GM18858 (cell line): ENCODE data around the gene ETFBKMT.
"Not testable (repeated sequence)": the region's sequence is repeated elsewhere in the genome, so short reads cannot be mapped to it uniquely, and the experiment has no call there.

Experiments used
- ATAC-seq: cut with Tn5 transposase; IDR thresholded peaks from one replicate; pipeline ENCODE4 v1.9.1; 2021; ENCODE audit not compliant: unreplicated experiment

The ETFBKMT gene

DNA sequence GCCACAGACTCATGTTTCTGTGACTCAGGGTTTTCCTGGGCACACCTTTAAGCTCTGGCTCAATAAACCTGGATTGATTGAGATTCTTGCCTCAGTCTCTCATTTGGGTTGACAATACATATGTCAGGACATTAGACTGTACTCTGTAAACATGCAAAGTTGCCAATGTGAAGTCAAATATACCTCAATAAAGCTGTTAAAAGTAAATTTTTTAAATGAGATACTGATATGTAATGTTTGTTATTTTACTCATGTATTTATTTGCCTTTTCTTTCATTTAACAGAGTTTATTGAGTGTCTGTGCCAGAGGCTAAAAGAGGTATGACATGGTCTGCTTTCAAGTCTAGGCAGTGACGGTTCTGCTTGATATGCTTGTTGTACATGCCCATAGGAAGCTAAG lies 3.7 kb upstream of the ETFBKMT start:
- ATAC-seq = no peak

DNA sequence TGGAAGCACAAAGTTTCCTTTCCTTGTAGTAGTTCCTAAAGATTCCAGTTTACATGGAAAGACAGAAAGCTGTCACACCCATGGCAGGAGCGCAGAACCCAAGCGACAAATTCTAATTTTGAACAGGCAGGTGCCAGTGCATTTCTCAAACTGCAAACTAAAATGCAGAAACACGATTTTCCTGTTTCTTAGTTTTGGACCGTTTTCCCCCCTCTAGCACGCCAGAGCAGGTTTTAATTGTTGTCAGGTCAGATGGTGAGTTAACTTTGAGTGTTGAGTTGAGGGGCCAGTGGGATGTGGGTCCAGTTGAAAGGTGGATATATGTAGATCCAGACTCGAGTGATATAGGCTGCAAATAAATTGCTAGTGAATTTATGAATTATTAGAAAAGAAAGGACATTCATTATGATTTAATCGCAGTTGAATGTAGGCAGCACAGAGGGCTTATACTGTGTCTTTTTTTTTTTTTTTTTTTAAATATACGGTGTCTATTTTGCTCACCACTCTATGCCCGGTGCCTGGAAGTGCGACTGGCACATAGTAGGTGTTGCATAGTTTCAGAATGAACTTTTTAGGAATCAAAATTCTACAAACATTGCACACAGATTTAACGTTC lies 909 bp upstream of the ETFBKMT start:
- ATAC-seq = peak; percentile 1

DNA sequence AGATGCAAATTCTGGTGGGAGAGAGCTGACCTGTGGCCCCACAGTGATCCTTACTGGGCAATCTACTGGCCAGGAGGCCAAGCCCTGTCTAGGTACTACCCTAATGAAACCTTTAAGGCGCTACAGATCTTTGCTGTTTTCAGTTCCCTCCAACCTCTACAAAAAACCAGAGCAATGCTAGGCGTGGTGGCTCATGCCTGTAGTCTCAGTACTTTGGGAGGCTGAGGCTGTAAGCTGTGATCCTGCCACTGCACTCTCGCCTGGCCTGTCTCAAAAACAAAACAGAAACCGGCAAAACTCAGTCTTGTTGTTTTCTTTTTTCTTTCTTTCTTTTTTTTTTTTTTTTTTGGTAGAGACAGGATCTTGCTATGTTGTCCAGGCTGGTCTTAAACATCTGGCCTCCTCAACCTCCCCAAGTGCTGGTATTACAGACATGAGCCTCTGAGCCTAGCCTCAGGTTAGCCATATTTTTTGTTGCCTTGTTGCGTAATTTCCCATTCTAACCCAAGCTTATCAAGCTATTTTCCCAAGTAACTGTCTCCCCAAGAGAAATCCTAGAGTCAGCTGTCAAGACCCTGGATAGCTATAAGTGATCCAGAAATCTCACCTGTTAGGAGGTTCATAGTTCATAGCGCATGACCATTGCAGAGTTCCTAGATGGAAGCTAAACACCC lies 2.8 kb downstream of the ETFBKMT start:
- ATAC-seq = no peak

DNA sequence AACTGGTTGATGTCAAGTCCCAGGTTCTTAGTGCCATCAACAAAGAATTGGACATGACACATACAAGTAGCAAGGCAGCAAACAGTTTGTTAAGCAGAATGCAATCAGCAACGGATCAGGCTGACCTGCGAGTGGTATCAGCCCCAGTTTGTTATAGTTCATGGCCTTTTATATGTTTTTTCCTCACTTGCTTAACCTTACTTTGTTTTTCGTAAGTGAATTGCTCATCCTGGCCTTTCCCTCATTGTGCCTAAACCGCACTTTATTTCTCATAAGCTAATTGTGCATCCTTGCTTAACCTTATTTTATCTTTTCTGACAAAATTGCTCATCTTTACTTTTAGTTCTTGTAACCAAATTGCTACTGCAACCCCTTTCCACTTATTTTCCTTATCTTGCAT lies 4.1 kb downstream of the ETFBKMT start:
- ATAC-seq = no peak

DNA sequence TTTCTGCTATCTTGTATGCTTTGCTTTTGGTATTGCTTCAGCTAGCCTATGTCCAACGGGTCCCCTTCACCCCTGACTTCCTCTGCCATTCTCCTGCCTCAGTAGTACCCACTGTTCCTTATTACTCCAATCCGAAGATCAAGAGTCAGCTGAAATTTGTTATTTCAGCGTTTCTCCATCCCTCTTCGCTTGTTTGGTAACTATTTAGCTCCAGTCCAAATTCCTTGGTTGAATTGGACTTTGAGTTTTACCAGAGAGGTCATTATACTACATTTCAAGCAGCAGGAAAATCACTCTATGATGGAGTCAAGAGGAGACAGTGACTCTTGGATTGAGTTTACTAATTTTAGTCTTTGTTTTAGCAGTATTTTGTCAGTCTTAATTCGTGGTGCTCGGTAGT lies 4.5 kb downstream of the ETFBKMT start:
- no peak for ATAC-seq

DNA sequence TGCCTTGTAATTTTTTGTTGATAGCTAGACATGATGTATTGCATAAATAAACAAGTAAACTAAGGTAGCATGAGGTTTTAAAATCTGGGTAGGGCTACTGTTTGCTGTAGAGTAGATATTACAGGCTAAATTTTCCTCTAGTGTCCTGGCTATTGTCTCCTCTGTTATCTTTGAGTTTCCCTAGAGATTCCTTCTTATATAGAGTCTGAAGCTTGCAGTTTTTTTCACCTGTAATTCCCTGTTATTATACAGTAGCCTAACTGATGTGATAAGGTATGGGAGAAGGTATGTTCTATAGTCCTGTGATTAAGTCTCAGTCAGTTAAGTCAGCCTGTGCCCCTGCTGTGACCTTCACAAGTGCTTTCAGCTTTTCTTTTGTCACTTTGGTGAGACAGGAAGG lies 9.5 kb downstream of the ETFBKMT start:
- ATAC-seq = no peak

DNA sequence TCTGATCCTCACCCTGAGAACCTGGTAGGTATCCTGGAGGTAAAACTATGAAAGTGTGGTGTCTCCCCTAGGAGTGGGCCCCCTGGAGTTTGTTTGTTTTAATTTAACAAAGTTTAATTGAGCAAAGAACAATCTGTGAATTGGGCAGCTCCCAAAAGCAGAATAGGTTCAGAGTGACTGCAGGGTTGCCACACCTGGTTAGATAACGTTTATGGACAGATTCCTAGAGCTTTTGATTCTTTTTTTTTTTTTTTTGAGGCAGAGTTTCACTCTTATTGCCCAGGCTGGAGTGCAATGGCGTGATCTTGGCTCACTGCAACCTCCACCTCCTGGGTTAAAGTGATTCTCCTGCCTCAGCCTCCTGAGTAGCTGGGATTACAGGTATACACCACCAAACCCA lies 10.1 kb downstream of the ETFBKMT start:
- ATAC-seq = not testable (repeated sequence)

DNA sequence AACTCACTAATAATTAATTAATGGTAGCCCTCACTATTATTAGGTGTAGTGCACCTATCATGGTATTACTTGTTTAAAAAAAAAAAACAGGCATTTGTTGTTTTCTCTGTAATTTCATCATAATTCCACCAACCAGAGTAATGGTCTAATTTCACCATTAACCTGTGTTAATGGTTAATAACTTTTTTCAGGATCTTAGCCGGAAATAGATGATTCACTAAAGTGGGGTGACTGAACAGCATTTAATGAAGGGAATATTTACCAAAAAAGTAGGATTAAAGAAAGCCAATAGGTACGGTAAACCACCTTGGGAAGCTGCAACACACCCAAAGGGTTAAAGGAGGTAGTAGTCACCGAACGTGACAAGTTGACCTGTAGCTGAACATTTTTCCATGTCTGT lies 13.0 kb downstream of the ETFBKMT start:
- ATAC-seq = no peak

DNA sequence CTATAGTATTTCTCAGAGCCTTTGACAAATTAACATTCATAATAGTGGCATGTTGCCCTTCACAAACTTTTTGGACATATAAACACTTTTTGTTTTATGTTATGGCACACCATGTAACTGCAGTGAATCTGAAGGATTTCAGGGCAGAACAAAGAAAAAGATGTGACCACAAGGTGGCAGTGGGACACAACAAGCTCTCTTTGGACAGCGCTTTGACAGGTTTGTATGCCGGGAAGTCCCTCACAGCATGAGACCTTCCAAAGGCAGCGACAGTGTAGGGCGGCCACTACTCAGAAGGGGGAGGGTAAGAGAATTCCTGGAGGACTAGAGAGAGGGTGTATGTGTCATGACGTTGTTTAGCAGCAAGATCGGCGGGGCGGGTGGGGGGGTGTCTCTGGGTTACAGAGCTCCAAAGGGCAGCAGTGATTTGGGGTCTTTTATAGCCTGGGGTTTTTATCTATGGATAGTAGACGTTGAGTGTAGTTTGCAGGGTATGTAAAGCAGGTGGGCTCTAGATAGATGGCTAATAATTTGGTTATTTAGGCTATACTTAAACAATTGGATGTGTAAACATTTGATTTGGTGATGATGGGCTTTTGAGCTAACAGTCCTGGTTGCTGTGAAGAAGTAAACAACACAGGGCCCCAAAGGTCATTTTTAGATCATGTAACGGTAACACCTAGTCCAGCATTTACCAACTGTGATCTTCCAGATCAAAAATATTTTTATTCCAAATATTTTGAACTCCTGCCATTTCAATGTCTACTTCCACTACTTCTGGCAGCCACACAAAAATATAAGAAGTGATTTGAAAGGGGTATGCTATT lies 22.9 kb downstream of the ETFBKMT start:
- peak; percentile 76 for ATAC-seq

DNA sequence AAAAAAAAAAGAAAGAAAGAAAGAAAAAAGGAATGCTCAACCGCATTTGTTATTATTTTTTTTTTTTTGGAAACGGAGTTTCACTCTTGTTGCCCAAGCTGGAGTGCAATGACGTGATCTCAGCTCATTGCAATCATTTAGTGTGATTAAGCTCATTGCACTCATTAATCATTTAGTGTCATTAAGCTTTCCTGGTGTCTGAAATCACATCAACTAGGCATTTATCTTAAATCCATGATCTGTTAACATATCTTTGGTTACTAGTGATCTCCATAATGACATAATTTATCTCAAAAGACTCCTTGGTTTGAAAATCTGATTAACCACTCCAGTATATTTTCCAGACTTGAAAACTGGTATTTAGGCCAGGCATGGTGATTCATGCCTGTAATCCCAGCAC lies 26.3 kb downstream of the ETFBKMT start:
- ATAC-seq = no peak

DNA sequence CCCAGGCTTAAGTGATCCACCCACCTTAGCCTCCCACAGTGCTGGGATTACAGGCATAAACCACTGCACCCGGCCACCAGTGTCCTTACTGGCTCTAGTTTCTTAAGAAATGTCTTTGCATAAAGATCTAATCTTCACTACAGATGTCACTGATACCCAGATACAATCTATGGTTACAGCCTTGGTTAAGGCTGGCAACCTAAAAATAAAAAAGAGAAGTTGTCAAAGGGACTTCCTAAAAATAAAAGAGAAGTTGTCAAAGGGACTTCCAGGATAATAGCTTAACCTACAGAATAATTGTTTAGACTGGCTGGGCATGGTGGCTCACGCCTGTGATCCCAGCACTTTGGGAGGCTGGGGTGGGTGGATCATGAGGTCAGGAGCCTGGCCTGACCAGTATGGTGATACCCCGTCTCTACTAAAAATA lies 27.6 kb downstream of the ETFBKMT start:
- no peak for ATAC-seq

DNA sequence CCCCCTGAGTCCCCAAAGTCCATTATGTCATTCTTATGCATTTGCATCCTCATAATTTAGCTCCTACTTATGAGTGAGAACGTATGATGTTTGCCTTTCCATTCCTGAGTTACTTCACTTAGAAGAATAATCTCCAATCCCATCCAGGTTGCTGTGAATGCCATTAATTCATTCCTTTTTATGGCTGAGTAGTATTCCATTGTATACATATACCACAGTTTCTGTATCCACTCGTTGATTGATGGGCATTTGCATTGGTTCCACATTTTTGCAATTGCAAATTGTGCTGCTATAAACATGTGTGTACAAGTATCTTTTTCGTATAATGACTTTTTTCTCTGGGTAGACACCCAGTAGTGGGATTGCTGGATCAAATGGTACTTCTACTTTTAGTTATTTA lies 30.4 kb downstream of the ETFBKMT start:
- ATAC-seq = not testable (repeated sequence)

DNA sequence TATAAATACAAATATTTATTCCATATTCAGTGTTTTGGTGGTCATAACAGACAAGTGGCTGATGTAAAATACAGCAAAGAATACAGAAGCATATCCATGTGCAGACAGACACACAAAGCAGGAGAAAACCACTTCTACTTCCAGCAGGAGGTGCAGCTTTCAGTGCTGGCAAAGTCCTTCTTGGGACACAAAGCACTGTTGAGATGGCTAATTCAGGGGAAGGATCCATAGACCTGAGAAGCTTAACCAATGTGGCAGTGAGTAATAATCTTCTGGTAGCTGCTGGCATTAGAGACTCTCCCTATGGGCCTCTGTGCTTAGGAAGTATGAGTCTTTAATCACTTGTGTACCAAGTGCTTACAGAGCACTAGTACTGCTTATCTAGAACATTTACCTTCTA lies 42.6 kb downstream of the ETFBKMT start:
- ATAC-seq = no peak

DNA sequence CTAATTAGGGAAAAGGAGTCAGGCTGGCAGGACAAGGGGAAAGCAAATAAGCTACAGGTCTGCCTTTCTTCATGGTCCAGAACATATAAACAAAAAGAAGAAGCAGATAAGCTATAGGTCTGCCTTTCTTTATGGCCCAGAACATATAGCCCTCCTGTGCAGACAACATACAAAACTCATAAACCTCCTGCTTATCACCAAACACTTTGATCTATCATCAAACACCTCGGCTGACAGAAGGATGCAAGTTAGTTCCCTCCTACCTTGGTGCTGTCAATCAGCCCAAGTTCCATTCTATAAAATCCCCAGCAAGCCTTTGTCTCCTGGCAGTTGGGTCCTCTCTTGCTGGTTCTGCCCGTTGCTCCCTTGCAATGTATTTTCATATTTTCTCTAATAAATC lies 46.1 kb downstream of the ETFBKMT start:
- ATAC-seq = no peak

DNA sequence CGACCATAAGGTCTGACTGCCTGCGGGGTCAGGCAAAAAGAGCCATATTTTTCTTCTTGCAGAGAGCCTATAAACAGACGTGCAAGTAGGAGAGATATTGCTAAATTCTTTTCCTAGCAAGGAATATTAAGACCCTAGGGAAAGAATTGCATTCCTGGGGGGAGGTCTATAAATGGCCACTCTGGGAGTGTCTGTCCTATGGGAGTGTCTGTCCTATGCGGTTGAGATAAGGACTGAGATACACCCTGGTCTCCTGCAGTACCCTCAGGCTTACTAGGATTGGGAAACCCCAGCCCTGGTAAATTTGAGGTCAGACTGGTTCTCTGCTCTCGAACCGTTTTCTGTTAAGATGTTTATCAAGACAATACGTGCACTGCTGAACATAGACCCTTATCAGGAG lies 48.6 kb downstream of the ETFBKMT start:
- ATAC-seq = not testable (repeated sequence)

DNA sequence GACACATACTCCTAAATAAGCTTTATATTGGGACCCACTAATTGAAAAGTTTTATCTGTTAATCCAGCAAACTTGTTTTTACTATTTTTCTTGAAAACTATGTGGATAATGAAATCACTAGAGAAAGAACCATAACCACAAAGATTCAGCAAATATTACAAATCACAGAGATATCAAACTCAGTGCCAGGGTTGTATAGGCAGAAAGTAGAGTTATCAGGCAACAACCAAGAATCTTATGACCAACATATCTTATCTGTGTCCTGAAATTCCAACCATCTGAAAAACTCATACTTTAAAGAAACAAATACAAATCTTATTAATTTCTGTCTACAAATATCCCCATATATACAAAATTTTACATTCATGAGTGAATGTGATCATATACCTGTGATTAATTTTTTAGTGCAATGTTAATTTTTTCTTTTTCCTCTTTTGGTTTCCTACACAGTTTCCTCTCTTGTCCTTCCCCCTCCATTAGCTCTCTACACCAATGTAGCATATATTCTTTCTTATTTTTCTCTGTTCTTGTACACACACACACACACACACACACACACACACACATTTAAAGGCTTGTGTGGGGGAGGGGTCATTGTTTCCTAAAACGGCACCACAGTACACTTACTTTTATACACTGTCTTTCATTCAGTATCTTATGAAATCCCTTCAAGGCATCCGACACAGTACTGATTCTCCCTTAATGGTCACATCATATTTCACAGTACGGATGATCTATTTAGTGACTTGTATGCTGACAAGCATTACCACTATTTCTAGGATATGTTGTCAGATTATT lies 50.7 kb downstream of the ETFBKMT start:
- ATAC-seq = no peak

DNA sequence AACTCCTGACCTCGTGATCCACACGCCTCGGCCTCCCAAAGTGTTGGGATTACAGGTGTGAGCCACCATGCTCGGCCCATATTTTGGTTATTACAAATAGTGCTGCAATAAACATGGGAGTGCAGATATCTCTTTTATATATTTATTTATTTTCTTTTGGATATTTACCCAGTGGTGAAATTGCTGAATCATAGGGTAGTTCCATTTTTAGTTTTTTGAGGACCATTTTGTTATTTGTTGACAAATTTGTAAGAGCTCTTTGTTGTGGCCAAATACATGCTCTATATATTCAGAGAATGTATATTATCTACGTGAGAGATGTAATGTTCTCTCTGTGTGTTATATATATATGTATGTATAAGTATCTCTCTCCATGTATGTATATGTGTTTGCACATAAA lies 53.4 kb downstream of the ETFBKMT start:
- ATAC-seq = no peak

DNA sequence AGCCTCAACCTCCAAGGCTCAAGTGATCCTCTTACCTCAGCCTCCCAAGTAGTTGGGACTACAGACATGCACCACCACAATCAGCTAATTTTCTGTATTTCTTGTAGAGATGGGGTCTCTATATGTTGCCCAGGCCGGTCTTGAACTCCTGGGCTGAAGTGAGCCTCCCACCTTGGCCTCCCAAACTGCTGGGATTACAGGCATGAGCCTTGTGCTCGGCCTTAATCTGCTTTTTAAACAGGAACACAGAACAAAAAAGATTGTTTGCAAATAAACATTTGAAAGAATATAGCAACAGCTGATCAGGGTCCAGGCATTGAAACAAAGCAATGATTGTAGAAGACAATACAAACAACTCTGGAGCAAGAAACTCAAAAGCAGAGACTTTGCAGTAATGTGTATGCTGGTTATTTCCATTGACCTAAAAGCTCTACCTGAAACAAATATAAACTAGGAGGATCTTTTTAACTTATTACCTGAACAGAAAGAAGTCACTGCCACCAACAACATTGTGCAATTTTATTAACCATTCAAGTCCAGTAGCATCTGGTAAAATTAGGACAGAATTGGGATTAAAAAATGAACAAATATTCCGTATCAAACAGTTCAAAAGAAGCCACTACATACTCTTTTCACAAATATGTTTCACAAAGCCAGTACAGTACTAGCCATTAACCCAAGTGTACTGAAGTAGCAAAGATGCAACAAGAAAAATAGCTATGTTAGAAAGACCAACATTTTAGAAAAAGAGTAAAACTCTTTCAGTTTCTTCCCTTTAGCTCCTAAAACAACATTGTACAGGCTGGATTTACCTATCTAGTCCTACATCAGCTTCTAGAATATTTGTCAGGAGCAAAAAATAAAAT lies 55.2 kb downstream of the ETFBKMT start:
- ATAC-seq = peak; percentile 21

DNA sequence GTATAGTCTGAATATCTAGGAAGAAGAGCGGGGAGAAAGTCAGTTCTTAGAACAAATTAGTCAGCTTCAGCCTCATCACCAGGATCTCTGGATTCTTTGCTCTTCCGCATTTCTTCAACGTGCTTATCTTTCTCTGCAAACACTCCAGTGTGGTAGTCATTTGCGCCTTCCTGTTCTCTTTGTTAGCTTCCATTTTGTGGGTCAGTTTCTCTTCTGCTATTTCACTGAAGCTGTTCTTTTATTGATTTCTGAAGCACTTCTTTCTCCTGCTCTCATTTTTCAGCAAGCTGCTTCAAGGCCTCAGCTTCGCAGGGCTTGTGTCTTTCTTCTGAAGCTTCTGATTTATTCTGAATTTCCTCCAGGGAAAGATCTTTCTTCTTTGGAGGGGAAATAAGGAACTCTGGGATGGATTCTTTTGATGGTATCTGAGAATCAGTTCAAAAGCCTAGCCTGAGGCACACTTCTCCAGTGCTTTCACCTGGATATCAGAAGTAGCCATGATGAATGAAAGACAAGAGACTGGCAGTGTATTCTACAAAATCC lies 55.9 kb downstream of the ETFBKMT start:
- ATAC-seq = peak; percentile 80

DNA sequence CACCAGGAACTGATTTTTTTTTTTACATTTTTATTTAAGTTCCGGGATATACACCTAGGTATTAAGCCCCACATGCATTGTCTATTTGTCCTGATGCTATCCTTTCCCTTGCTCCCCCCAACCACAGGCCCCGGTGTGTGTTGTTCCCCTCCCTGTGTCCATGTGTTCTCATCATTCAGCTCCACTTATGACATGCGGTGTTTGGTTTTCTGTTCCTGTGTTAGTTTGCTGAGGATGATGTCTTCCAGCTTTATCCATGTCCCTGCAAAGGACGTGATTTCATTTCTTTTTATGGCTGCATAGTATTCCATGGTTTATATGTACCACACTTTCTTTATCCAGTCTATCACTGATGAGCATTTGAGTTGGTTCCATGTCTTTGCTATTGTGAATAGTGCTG lies 57.5 kb downstream of the ETFBKMT start:
- ATAC-seq = not testable (repeated sequence)
